PC-3 (cell line): ENCODE data around the gene GRID2IP. TPM values are rescaled to one million over a fixed set of nuclear protein-coding genes. Genes with fewer than 3 reads are reported as not detected.
A peak's percentile ranks its signal among the peaks of the same experiment; 100 is the strongest.

Source experiments
- ATAC-seq: fragments of 200-7000 bp; cut with Tn5 transposase; 2 replicates; pipeline ENCODE4 v1.9.1; 2020; ENCODE audit warnings: mild to moderate bottlenecking, moderate library complexity
- BruUV-seq: library from RNA; stranded (reverse); fragments of 400-500 nt; replicated peaks from 2 replicates; lab custom pipeline; 2021; lab: Mats Ljungman, UMichigan
- CTCF ChIA-PET: fragments of 300-600 bp; sonication (Branson Sonifier 250); formaldehyde crosslinking; loops from one replicate; lab custom pipeline; 2022; ENCODE audit warnings: antibody characterized with exemption; lab: Charles Lee
- POLR2A ChIA-PET: fragments of 300-600 bp; sonication (Branson Sonifier 250); formaldehyde crosslinking; loops from one replicate; lab custom pipeline; 2022; ENCODE audit warnings: antibody characterized with exemption; ENCODE audit not compliant: unreplicated experiment; lab: Charles Lee
- DNase-seq: peaks from one replicate; pipeline ENCODE4 v3.0.0-alpha.2; 2015
- H2AFZ ChIP-seq: fragments of 300-600 bp; sonication (generic); 2 replicates; pipeline ENCODE4 v1.6.0; 2016; ENCODE audit warnings: antibody characterized with exemption, low read length
- H3F3A ChIP-seq: fragments of 300-600 bp; sonication (generic); one replicate; pipeline ENCODE4 v1.6.0; 2017; ENCODE audit warnings: antibody characterized with exemption, low read length, control low read depth, mild to moderate bottlenecking; ENCODE audit not compliant: unreplicated experiment
- H3K27ac ChIP-seq: fragments of 300-600 bp; sonication (generic); 2 replicates; pipeline ENCODE4 v1.5.1; 2016; ENCODE audit warnings: mild to moderate bottlenecking, low read length
- H3K27me3 ChIP-seq: fragments of 300-600 bp; sonication (generic); 2 replicates; pipeline ENCODE4 v1.6.1; 2016; ENCODE audit warnings: low read length, mixed read lengths
- H3K36me3 ChIP-seq: fragments of 300-600 bp; sonication (generic); 2 replicates; pipeline ENCODE4 v1.6.1; 2016; ENCODE audit warnings: low read depth, mixed run types, low read length, mixed read lengths
- H3K4me1 ChIP-seq: fragments of 300-600 bp; sonication (generic); 2 replicates; pipeline ENCODE4 v1.5.1; 2016; ENCODE audit warnings: low read length; ENCODE audit not compliant: insufficient read depth
- H3K4me2 ChIP-seq: fragments of 300-600 bp; sonication (generic); 2 replicates; pipeline ENCODE4 v1.6.0; 2016; ENCODE audit warnings: low read length
- H3K4me3 ChIP-seq: fragments of 300-600 bp; sonication (generic); 2 replicates; pipeline ENCODE4 v1.5.1; 2016; ENCODE audit warnings: mild to moderate bottlenecking, low read length, mixed read lengths
- H3K79me2 ChIP-seq: fragments of 300-600 bp; sonication (generic); 2 replicates; pipeline ENCODE4 v1.6.1; 2017; ENCODE audit warnings: low read length, mixed read lengths
- H3K9ac ChIP-seq: fragments of 300-600 bp; sonication (generic); 2 replicates; pipeline ENCODE4 v1.6.0; 2016; ENCODE audit warnings: mild to moderate bottlenecking, low read length
- H3K9me2 ChIP-seq: fragments of 300-600 bp; sonication (generic); replicated peaks from 2 replicates; pipeline ENCODE4 v1.6.1; 2016; ENCODE audit warnings: mixed run types, low read length, mixed read lengths
- H3K9me3 ChIP-seq: fragments of 300-600 bp; sonication (generic); 2 replicates; pipeline ENCODE4 v1.6.1; 2016; ENCODE audit warnings: low read length, mixed read lengths
- H4K20me1 ChIP-seq: fragments of 300-600 bp; sonication (generic); 2 replicates; pipeline ENCODE4 v1.6.1; 2016; ENCODE audit warnings: low read length, mixed read lengths
- CTCF ChIP-seq: fragments of 300-600 bp; sonication (generic); conservative IDR thresholded peaks from 2 replicates; pipeline ENCODE4 v1.5.1; 2017; ENCODE audit warnings: antibody characterized with exemption, low read depth, mild to moderate bottlenecking, low read length
- EZH2 ChIP-seq: fragments of 300-600 bp; sonication (generic); IDR thresholded peaks from one replicate; pipeline ENCODE4 v1.6.1; 2017; ENCODE audit warnings: antibody characterized with exemption, mild to moderate bottlenecking, low read length; ENCODE audit not compliant: unreplicated experiment
- EZH2phosphoT487 ChIP-seq: fragments of 300-600 bp; sonication (generic); IDR thresholded peaks from 2 replicates; pipeline ENCODE4 v1.6.1; 2018; ENCODE audit warnings: mild to moderate bottlenecking, antibody characterized with exemption, low read length, borderline replicate concordance
- intact Hi-C: fragments of 100-400 bp; cut with micrococcal nuclease; formaldehyde crosslinking; loops from 2 replicates; pipeline ENCODE4 v1.9.0; 2023
- total RNA-seq: library from RNA; depleted of rRNA; stranded (reverse); fragments of >200 nt; gene quantifications from 2 replicates; pipeline ENCODE4 v1.2.3, GENCODE V29; 2014

Gene GRID2IP
- total RNA-seq, 1 experiment from 2014 or later: not detected

- ChIA-PET POLR2A (no interaction called here), CTCF (no interaction called here)
- no peak for TF ChIP-seq EZH2phosphoT487
- TF ChIP-seq CTCF: no peak
- TF ChIP-seq EZH2: no peak
- Histone ChIP-seq H2AFZ (no peak overlapping the region), H3K4me1 (no peaks in the 10 kb centered on the region), H4K20me1 (no peaks in the 10 kb centered on the region), H3K27me3 (no peaks in the 10 kb centered on the region), H3K36me3 (peaks cover 44% of the 10 kb centered on the region), H3K9me2 (no peaks in the 10 kb centered on the region), H3K9me3 (no peaks in the 10 kb centered on the region), H3K4me2 (no peak overlapping the region), H3K79me2 (no peaks in the 10 kb centered on the region), H3K27ac (no peak overlapping the region), H3K4me3 (no peak overlapping the region), H3F3A (no peaks in the 10 kb centered on the region), H3K9ac (no peak overlapping the region)
- no peak for ATAC-seq
- no peak for DNase-seq
- TSS peak; percentile 29 for BruUV-seq
- intact Hi-C loops: no loop called here
These were observed 89.2 kb downstream of the GRID2IP start for GRCh38 chr7:6461946-6462550.

GRCh38 chr7:6460990-6461584 is 90.2 kb downstream of the GRID2IP start:
- no peak overlapping the region for H3K9ac ChIP-seq
- CTCF ChIA-PET: no interaction called here
- no peak overlapping the region for H3K4me3 ChIP-seq
- no TSS peak for BruUV-seq
- H3K27ac ChIP-seq: no peak overlapping the region
- H3K4me1 ChIP-seq: no peaks in the 10 kb centered on the region
- H3K4me2 ChIP-seq: no peak overlapping the region
- POLR2A ChIA-PET: interaction anchor here (0.7 kb wide), 1 partner anchor 110 kb away, joined by 4 read pairs; no protein-coding TSS in a partner anchor
- peaks cover 37% of the 10 kb centered on the region for H3K36me3 ChIP-seq
- H4K20me1 ChIP-seq: no peaks in the 10 kb centered on the region
- TF ChIP-seq EZH2phosphoT487 (no peak), EZH2 (no peak), CTCF (no peak)
- ATAC-seq (no peak), DNase-seq (no peak)
- intact Hi-C loops: no loop called here
- no peaks in the 10 kb centered on the region for H3K9me3 ChIP-seq
- H3K9me2 ChIP-seq: no peaks in the 10 kb centered on the region
- H3K27me3 ChIP-seq: no peaks in the 10 kb centered on the region
- no peaks in the 10 kb centered on the region for H3F3A ChIP-seq
- no peaks in the 10 kb centered on the region for H3K79me2 ChIP-seq
- no peak overlapping the region for H2AFZ ChIP-seq

- POLR2A ChIA-PET: interaction anchor here (0.6 to 0.7 kb wide), 2 partner anchors 15 to 724 kb away, joined by 3 to 9 read pairs; no protein-coding TSS in a partner anchor
- peak; percentile 49 for ATAC-seq
- CTCF ChIA-PET: no interaction called here
These were observed 91.0 kb downstream of the GRID2IP start for GRCh38 chr7:6460303-6460702.

More at GRCh38 chr7:6460303-6460702, 91.0 kb downstream of the GRID2IP start:
- H3K4me2 ChIP-seq: no peak overlapping the region
- no peaks in the 10 kb centered on the region for H3K9me2 ChIP-seq
- peak; percentile 22 for DNase-seq
- BruUV-seq: no TSS peak
- no peak overlapping the region for H3K4me3 ChIP-seq
- H4K20me1 ChIP-seq: no peaks in the 10 kb centered on the region
- TF ChIP-seq EZH2phosphoT487 (no peak), CTCF (no peak), EZH2 (no peak)
- H3K27ac ChIP-seq: no peak overlapping the region
- no peaks in the 10 kb centered on the region for H3K27me3 ChIP-seq
- H3K4me1 ChIP-seq: no peaks in the 10 kb centered on the region
- peaks cover 29% of the 10 kb centered on the region for H3K36me3 ChIP-seq
- no peak overlapping the region for H3K9ac ChIP-seq
- no peak overlapping the region for H2AFZ ChIP-seq
- H3K9me3 ChIP-seq: no peaks in the 10 kb centered on the region
- intact Hi-C loops: no loop called here
- H3K79me2 ChIP-seq: no peaks in the 10 kb centered on the region
- no peaks in the 10 kb centered on the region for H3F3A ChIP-seq
